Measurements from ENCODE around the gene SLC35F5. TPM values are rescaled to one million over a fixed set of nuclear protein-coding genes. Genes with fewer than 3 reads are reported as not detected.
"Not testable (repeated sequence)": the region's sequence is repeated elsewhere in the genome, so short reads cannot be mapped to it uniquely, and the experiment has no call there.

The SLC35F5 gene
- total and polyA plus RNA-seq, 2 of the 13 experiments (the other 11 are each of a cell fraction or from before 2014, with no cell fraction given), result 139 to 174 TPM

- TF ChIP-seq KLF9 (CRISPR knock-in tag; IDR thresholded peaks at IDR 0.05; ENCODE audit: low read depth) (no peak), RBM22 (optimal IDR thresholded peaks at IDR 0.05; ENCODE audit: low read length) (no peak), FLYWCH1 (CRISPR knock-in tag; IDR thresholded peaks at IDR 0.05) (no peak), IRF2 (CRISPR knock-in tag; IDR thresholded peaks at IDR 0.05) (no peak), ZNF329 (CRISPR knock-in tag; IDR thresholded peaks at IDR 0.05; ENCODE audit: low read depth) (no peak), MATR3 (CRISPR knock-in tag; IDR thresholded peaks at IDR 0.05) (no peak), ZNF660 (CRISPR knock-in tag; IDR thresholded peaks at IDR 0.05; ENCODE audit: borderline replicate concordance, low read depth) (no peak), HMG20B (CRISPR knock-in tag; conservative IDR thresholded peaks at IDR 0.05) (no peak), IKZF1 (IDR thresholded peaks at IDR 0.05) (no peak), HOXD1 (CRISPR knock-in tag; IDR thresholded peaks at IDR 0.05) (no peak)
- TF ChIP-seq, protein P1, sequence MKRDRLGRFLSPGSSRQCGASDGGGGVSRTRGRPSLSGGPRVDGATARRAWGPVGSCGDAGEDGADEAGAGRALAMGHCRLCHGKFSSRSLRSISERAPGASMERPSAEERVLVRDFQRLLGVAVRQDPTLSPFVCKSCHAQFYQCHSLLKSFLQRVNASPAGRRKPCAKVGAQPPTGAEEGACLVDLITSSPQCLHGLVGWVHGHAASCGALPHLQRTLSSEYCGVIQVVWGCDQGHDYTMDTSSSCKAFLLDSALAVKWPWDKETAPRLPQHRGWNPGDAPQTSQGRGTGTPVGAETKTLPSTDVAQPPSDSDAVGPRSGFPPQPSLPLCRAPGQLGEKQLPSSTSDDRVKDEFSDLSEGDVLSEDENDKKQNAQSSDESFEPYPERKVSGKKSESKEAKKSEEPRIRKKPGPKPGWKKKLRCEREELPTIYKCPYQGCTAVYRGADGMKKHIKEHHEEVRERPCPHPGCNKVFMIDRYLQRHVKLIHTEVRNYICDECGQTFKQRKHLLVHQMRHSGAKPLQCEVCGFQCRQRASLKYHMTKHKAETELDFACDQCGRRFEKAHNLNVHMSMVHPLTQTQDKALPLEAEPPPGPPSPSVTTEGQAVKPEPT (CRISPR knock-in tag; IDR thresholded peaks at IDR 0.05; ENCODE audit: low read depth), result no peak
- TF ChIP-seq, protein P2, sequence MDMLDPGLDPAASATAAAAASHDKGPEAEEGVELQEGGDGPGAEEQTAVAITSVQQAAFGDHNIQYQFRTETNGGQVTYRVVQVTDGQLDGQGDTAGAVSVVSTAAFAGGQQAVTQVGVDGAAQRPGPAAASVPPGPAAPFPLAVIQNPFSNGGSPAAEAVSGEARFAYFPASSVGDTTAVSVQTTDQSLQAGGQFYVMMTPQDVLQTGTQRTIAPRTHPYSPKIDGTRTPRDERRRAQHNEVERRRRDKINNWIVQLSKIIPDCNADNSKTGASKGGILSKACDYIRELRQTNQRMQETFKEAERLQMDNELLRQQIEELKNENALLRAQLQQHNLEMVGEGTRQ (IDR thresholded peaks at IDR 0.05; ENCODE audit: low read depth, low read length), result no peak
- TF ChIP-seq, protein P2 (CRISPR knock-in tag; IDR thresholded peaks at IDR 0.05; ENCODE audit: borderline replicate concordance), result no peak
- TF ChIP-seq, protein P3, sequence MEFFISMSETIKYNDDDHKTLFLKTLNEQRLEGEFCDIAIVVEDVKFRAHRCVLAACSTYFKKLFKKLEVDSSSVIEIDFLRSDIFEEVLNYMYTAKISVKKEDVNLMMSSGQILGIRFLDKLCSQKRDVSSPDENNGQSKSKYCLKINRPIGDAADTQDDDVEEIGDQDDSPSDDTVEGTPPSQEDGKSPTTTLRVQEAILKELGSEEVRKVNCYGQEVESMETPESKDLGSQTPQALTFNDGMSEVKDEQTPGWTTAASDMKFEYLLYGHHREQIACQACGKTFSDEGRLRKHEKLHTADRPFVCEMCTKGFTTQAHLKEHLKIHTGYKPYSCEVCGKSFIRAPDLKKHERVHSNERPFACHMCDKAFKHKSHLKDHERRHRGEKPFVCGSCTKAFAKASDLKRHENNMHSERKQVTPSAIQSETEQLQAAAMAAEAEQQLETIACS (CRISPR knock-in tag; IDR thresholded peaks at IDR 0.05), result no peak
These were observed 63.6 kb downstream of the SLC35F5 start (continued) for GRCh38 chr2:113692698-113693428.

DNA sequence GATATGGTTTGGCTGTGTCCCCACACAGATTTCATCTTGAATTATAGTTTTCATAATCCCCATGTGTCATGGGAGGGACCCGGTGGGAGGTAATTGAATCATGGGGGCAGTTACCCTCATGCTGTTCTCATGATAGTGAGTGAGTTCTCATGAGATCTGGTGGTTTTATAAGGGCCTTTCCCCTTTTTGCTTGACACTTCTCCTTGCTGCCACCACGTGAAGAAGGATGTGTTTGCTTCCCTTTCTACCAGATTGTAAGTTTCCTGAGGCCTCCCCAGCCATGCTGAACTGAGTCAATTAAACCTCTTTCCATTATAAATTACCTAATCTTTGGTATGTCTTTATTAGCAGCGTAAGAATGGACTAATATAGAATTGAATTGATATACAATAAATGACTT is 65.6 kb downstream of the SLC35F5 start:
- H3K4me1 ChIP-seq (ENCODE audit: insufficient read depth, low read length); in situ Hi-C loops (cut with HindIII; ENCODE audit: extremely low pct_ligation_motif_present, low pct_unique_long_range_greater_than_20kb); CTCF ChIA-PET (ENCODE audit: low intra/inter-chr PET ratio, low total read pairs); intact Hi-C loops (cut with micrococcal nuclease; ENCODE audit: unreplicated experiment); H3K27me3 ChIP-seq (ENCODE audit: control insufficient read depth in 1 of 2, insufficient read depth in 2 of 2, low read length in 2 of 2); DNase-seq (ENCODE audit: low spot score); FAIRE-seq; H3K79me2 ChIP-seq (ENCODE audit: insufficient read depth, low read length); H3K9ac ChIP-seq (ENCODE audit: insufficient read depth, low read depth, low read length); H2AFZ ChIP-seq (ENCODE audit: low read length); H3K27ac ChIP-seq (ENCODE audit: extremely low read length, insufficient read depth, low read length); ATAC-seq; H3K9me3 ChIP-seq (ENCODE audit: low read length); H3K4me2 ChIP-seq (ENCODE audit: low read depth, low read length); H4K20me1 ChIP-seq (ENCODE audit: insufficient read depth, low read length); H3K4me3 ChIP-seq (replicated peaks in 1 of 3; ENCODE audit: insufficient read depth in 1 of 3, low read depth in 2 of 3, low read length in 3 of 3); POLR2A ChIA-PET; H3K36me3 ChIP-seq (replicated peaks in 1 of 2; ENCODE audit: control insufficient read depth in 1 of 2, insufficient read depth in 2 of 2, low read length in 2 of 2); BruUV-seq (replicated peaks): not testable (repeated sequence)
- 22% methylated on average over 3 of the region's 3 CpGs for WGBS (ENCODE audit: low lambda C conversion rate)
